Right atrium auricular region (tissue), 2 donors: ENCODE results near the gene SLC24A5. TPM values are rescaled to one million over a fixed set of nuclear protein-coding genes. Genes with fewer than 3 reads are reported as not detected.

Experiments used
- DNase-seq: peaks from one replicate; pipeline ENCODE4 v3.0.0-alpha.2; 2019; ENCODE audit warnings: low spot score
- H3K27ac ChIP-seq, 2 donors: fragments of 200-600 bp; sonication (generic); 1 replicate in 1 of 2; 2 replicates in 1 of 2; pipeline ENCODE4 v1.5.1; 2016 to 2019
- H3K27me3 ChIP-seq, 2 donors: fragments of 200-600 bp; sonication (generic); one replicate each; pipeline versions ENCODE4 v1.5.1 to v1.6.0; 2017 to 2019
- H3K36me3 ChIP-seq: fragments of 200-600 bp; sonication (generic); one replicate; pipeline ENCODE4 v1.5.1; 2016
- H3K4me1 ChIP-seq, 2 donors: fragments of 200-600 bp; sonication (generic); one replicate each; pipeline versions ENCODE4 v1.5.1 to v1.6.0; 2017 to 2019
- H3K4me3 ChIP-seq, 2 donors: fragments of 200-600 bp; sonication (generic); 1 replicate in 1 of 2; 2 replicates in 1 of 2; pipeline ENCODE4 v1.5.1; 2017 to 2019; ENCODE audit warnings: mild to moderate bottlenecking in 1 of 2, moderate library complexity in 1 of 2
- H3K9me3 ChIP-seq, 2 donors: fragments of 200-600 bp; sonication (generic); one replicate each; pipeline ENCODE4 v1.5.1; 2019
- CTCF ChIP-seq, 2 donors: fragments of 200-600 bp; sonication (generic); IDR thresholded peaks; one replicate each; pipeline ENCODE4 v1.5.1; 2019; ENCODE audit warnings: antibody characterized with exemption in 2 of 2
- total RNA-seq, 2 donors: library from RNA; depleted of rRNA; stranded (reverse); fragments of >200 nt; gene quantifications; one replicate each; pipeline ENCODE4 v1.1.0, GENCODE V29; 2016

The SLC24A5 gene
- total RNA-seq, 2 donors from 2014 or later: not detected

- Histone ChIP-seq H3K4me1 (no peaks in the 10 kb centered on the region), H3K36me3 (no peaks in the 10 kb centered on the region), H3K4me3 (no peak overlapping the region), H3K9me3 (no peaks in the 10 kb centered on the region), H3K27ac (no peak overlapping the region), H3K27me3 (no peaks in the 10 kb centered on the region)
- no peak for DNase-seq
- TF ChIP-seq CTCF (IDR thresholded peaks at IDR 0.05): no peak
These were observed 30.7 kb upstream of the SLC24A5 start for GRCh38 chr15:48090115-48090514.

GRCh38 chr15:48090666-48091065, 30.1 kb upstream of the SLC24A5 start:
- Histone ChIP-seq H3K4me1 (no peaks in the 10 kb centered on the region), H3K4me3 (no peak overlapping the region), H3K27ac (no peak overlapping the region), H3K9me3 (no peaks in the 10 kb centered on the region), H3K36me3 (no peaks in the 10 kb centered on the region), H3K27me3 (no peaks in the 10 kb centered on the region)
- no peak for TF ChIP-seq CTCF (IDR thresholded peaks at IDR 0.05)
- DNase-seq: no peak

GRCh38 chr15:48091522-48091921, 29.3 kb upstream of the SLC24A5 start:
- no peak overlapping the region for H3K27ac ChIP-seq
- no peak for TF ChIP-seq CTCF (IDR thresholded peaks at IDR 0.05)
- no peaks in the 10 kb centered on the region for H3K36me3 ChIP-seq
- no peaks in the 10 kb centered on the region for H3K27me3 ChIP-seq
- H3K9me3 ChIP-seq: no peaks in the 10 kb centered on the region
- no peak overlapping the region for H3K4me3 ChIP-seq
- no peak for DNase-seq
- H3K4me1 ChIP-seq: no peaks in the 10 kb centered on the region

- H3K9me3 ChIP-seq: no peaks in the 10 kb centered on the region
- H3K27ac ChIP-seq: no peak overlapping the region
- H3K36me3 ChIP-seq: no peaks in the 10 kb centered on the region
- TF ChIP-seq CTCF (IDR thresholded peaks at IDR 0.05): no peak
- H3K4me1 ChIP-seq: no peaks in the 10 kb centered on the region
- no peak for DNase-seq
- H3K27me3 ChIP-seq: no peaks in the 10 kb centered on the region
- no peak overlapping the region for H3K4me3 ChIP-seq
These were observed 24.4 kb upstream of the SLC24A5 start for GRCh38 chr15:48096355-48096786.

GRCh38 chr15:48096813-48097212, 24.0 kb upstream of the SLC24A5 start:
- no peak overlapping the region for H3K4me3 ChIP-seq
- no peaks in the 10 kb centered on the region for H3K9me3 ChIP-seq
- no peaks in the 10 kb centered on the region for H3K4me1 ChIP-seq
- H3K36me3 ChIP-seq: no peaks in the 10 kb centered on the region
- H3K27me3 ChIP-seq: no peaks in the 10 kb centered on the region
- no peak for TF ChIP-seq CTCF (IDR thresholded peaks at IDR 0.05)
- H3K27ac ChIP-seq: no peak overlapping the region
- no peak for DNase-seq

- no peak for TF ChIP-seq CTCF (IDR thresholded peaks at IDR 0.05)
- Histone ChIP-seq H3K27me3 (no peaks in the 10 kb centered on the region), H3K27ac (no peak overlapping the region), H3K9me3 (no peaks in the 10 kb centered on the region), H3K4me3 (no peak overlapping the region), H3K4me1 (no peaks in the 10 kb centered on the region), H3K36me3 (no peaks in the 10 kb centered on the region)
- no peak for DNase-seq
These were observed 23.5 kb upstream of the SLC24A5 start for GRCh38 chr15:48097264-48097663.
